ENCODE data around the gene FOXO1.

Gene FOXO1

GRCh38 chr13:40639221-40639681 lies 27.2 kb downstream of the FOXO1 start:
- no peak for DNase-seq (ENCODE audit: low read depth, low spot score)

GRCh38 chr13:40637643-40638042 lies 28.8 kb downstream of the FOXO1 start:
- no peak for DNase-seq (ENCODE audit: low read depth, low spot score)

- no peak for DNase-seq (ENCODE audit: low read depth, low spot score)
These were observed 31.0 kb downstream of the FOXO1 start for GRCh38 chr13:40635315-40635995.

GRCh38 chr13:40632915-40633314 lies 33.5 kb downstream of the FOXO1 start:
- no peak for DNase-seq (ENCODE audit: low read depth, low spot score)

GRCh38 chr13:40631605-40632004 lies 34.8 kb downstream of the FOXO1 start:
- no peak for DNase-seq (ENCODE audit: low read depth, low spot score)

GRCh38 chr13:40629678-40630384 lies 36.6 kb downstream of the FOXO1 start:
- no peak for DNase-seq (ENCODE audit: low read depth, low spot score)

- DNase-seq (ENCODE audit: low read depth, low spot score): no peak
These were observed 39.5 kb downstream of the FOXO1 start for GRCh38 chr13:40626977-40627376.

- DNase-seq (ENCODE audit: low read depth, low spot score): no peak
These were observed 39.9 kb downstream of the FOXO1 start for GRCh38 chr13:40626561-40626960.

GRCh38 chr13:40624986-40625385 lies 41.5 kb downstream of the FOXO1 start:
- DNase-seq (ENCODE audit: low read depth, low spot score): no peak

GRCh38 chr13:40624383-40624782 lies 42.1 kb downstream of the FOXO1 start:
- no peak for DNase-seq (ENCODE audit: low read depth, low spot score)

GRCh38 chr13:40622761-40623160 lies 43.7 kb downstream of the FOXO1 start:
- DNase-seq (ENCODE audit: low read depth, low spot score): no peak

- no peak for DNase-seq (ENCODE audit: low read depth, low spot score)
These were observed 44.2 kb downstream of the FOXO1 start for GRCh38 chr13:40622246-40622645.

GRCh38 chr13:40619479-40619814 lies 47.0 kb downstream of the FOXO1 start:
- no peak for DNase-seq (ENCODE audit: low read depth, low spot score)

GRCh38 chr13:40618581-40619478 lies 47.6 kb downstream of the FOXO1 start:
- DNase-seq (ENCODE audit: low read depth, low spot score): no peak

GRCh38 chr13:40617801-40618356 lies 48.6 kb downstream of the FOXO1 start:
- no peak for DNase-seq (ENCODE audit: low read depth, low spot score)

- no peak for DNase-seq (ENCODE audit: low read depth, low spot score)
These were observed 50.8 kb downstream of the FOXO1 start for GRCh38 chr13:40615619-40616018.

GRCh38 chr13:40613914-40614313 lies 52.5 kb downstream of the FOXO1 start:
- DNase-seq (ENCODE audit: low read depth, low spot score): no peak

GRCh38 chr13:40613192-40613818 lies 53.1 kb downstream of the FOXO1 start:
- no peak for DNase-seq (ENCODE audit: low read depth, low spot score)

- no peak for DNase-seq (ENCODE audit: low read depth, low spot score)
These were observed 54.4 kb downstream of the FOXO1 start for GRCh38 chr13:40612041-40612440.

GRCh38 chr13:40611635-40612034 lies 54.8 kb downstream of the FOXO1 start:
- DNase-seq (ENCODE audit: low read depth, low spot score): no peak

GRCh38 chr13:40611004-40611403 lies 55.4 kb downstream of the FOXO1 start:
- no peak for DNase-seq (ENCODE audit: low read depth, low spot score)
